Transverse colon (tissue), 3 donors: Measurements from ENCODE around the gene ERP44.

Experiments used
- POLR2A ChIP-seq: fragments of 450-650 bp; IDR thresholded peaks from one replicate; pipeline ENCODE4 v1.6.1; 2016; ENCODE audit warnings: antibody characterized with exemption, mild to moderate bottlenecking, moderate library complexity
- TF ChIP-seq, protein P1 (sequence below), 5 experiments: fragments of 200-600 bp in 3 of 5; fragments of 450-650 bp in 2 of 5; sonication (generic) in 3 of 5; IDR thresholded peaks; 1 replicate in 2 of 5; 2 replicates in 3 of 5; pipeline ENCODE4 v1.5.1; 2016 to 2017; ENCODE audit warnings: antibody characterized with exemption in 5 of 5, inconsistent platforms in 3 of 5, mild to moderate bottlenecking in 2 of 5, moderate library complexity in 1 of 5

GRCh38 chr9:99973455-99973854 is 125.3 kb downstream of the ERP44 start:
- TF ChIP-seq, protein P1, sequence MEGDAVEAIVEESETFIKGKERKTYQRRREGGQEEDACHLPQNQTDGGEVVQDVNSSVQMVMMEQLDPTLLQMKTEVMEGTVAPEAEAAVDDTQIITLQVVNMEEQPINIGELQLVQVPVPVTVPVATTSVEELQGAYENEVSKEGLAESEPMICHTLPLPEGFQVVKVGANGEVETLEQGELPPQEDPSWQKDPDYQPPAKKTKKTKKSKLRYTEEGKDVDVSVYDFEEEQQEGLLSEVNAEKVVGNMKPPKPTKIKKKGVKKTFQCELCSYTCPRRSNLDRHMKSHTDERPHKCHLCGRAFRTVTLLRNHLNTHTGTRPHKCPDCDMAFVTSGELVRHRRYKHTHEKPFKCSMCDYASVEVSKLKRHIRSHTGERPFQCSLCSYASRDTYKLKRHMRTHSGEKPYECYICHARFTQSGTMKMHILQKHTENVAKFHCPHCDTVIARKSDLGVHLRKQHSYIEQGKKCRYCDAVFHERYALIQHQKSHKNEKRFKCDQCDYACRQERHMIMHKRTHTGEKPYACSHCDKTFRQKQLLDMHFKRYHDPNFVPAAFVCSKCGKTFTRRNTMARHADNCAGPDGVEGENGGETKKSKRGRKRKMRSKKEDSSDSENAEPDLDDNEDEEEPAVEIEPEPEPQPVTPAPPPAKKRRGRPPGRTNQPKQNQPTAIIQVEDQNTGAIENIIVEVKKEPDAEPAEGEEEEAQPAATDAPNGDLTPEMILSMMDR (IDR thresholded peaks at IDR 0.05), result no peak
- no peak for TF ChIP-seq POLR2A
